GM18861 (cell line): ENCODE data around the gene PIAS4.

ENCODE experiments used
- ATAC-seq: cut with Tn5 transposase; IDR thresholded peaks from one replicate; pipeline ENCODE4 v1.9.1; 2021; ENCODE audit not compliant: unreplicated experiment

PIAS4 gene

DNA sequence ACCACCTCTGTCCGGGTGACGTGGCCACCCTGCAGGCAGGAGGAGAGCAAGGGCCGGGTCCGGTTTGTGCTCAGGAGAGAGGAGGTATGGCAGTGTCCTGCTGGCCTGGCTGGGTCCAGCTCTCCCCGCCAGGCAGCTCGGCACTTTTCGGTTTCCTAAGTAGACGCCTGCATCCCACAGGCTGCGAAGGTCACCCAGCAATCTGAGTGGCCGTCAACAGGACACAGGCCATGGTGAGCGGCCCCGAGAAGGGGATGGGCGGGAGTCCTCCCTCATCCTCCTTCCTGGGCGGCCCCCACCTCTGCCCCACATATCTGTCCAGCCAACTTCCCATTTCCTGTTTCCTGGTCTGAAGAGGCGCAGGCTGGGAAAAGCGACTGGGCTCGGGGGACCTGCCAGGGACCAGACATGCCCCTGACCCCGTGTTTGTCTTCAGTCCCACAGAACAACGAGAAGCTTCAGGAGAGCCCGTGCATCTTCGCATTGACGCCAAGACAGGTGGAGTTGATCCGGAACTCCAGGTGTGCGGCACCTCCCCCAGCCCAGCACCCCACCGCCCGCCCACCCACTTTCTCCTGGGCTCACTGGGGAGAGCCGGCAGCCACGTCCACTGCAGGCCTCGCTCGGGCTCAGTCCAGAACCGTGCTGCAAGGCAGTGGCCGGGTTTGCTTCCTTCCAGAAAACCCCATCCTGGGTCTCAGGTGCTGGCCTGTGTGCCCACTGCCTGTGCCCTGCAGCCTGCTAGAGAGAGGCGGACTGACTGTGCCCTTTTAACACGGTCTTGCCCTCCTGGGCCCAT, 16.3 kb downstream of the PIAS4 start:
- no peak for ATAC-seq

DNA sequence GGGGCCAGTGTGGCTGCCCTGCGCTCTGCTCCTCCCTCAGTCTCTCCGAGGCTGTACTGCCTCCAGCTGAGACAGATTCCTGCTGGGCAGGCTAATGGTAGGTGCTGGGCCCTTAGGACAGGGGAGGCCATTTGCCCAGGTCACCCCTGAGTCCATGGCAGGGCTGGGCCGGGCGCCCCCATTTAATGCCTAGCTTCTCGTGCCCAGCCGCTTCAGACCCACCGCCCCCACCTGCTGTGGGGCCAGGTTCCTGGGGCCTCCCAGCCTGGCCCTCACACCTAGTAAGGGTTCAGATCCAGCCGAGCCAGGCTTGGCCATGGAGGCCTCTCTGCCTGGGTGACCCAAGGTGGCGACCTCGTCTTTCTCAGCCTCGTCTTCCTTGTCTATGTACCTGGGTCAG, 17.8 kb downstream of the PIAS4 start:
- no peak for ATAC-seq

- no peak for ATAC-seq
These were observed 19.6 kb downstream of the PIAS4 start for GRCh38 chr19:4027146-4027545.

GRCh38 chr19:4028334-4029246, 21.1 kb downstream of the PIAS4 start:
- ATAC-seq, result no peak

DNA sequence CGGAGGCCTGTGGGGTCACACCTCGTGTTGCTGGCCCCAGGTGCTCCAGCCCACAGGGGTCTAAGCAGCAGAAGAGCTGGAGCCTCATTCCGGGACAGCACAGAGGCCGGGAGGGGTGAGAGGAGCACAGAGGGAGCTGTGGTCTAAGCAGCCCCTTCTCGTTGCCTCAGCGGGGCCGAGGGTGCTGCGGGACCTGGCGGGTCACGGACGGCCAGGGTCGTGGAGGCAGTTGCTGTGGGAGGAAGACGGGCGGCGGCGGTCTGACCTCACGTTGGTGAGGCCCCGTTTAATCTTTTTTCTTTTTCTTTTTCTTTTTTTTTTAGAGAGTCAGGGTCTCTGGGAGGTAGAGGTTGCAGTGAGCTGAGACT, 21.7 kb downstream of the PIAS4 start:
- ATAC-seq, result no peak

DNA sequence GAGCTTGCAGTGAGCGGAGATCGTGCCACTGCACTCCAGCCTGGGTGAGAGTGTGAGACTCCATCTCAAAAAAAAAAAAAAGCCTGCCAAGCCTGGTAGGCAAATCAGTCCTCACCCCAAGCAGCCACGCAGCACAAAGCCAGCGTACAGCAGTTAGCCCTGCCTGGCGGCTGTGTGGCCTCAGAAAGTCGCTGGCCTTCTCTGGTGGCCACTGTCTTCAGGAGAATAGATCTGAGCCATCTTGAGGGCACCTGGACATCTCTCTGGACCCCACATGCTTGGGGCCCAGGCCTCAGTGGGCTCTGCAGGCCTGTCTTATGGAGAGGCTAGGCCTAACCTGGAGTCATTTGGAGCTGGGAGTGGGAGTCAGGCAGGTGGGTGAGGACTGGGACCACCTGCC, 23.0 kb downstream of the PIAS4 start:
- no peak for ATAC-seq

- no peak for ATAC-seq
These were observed 23.4 kb downstream of the PIAS4 start for GRCh38 chr19:4030981-4031380.

- no peak for ATAC-seq
These were observed 23.9 kb downstream of the PIAS4 start for GRCh38 chr19:4031420-4031819.

DNA sequence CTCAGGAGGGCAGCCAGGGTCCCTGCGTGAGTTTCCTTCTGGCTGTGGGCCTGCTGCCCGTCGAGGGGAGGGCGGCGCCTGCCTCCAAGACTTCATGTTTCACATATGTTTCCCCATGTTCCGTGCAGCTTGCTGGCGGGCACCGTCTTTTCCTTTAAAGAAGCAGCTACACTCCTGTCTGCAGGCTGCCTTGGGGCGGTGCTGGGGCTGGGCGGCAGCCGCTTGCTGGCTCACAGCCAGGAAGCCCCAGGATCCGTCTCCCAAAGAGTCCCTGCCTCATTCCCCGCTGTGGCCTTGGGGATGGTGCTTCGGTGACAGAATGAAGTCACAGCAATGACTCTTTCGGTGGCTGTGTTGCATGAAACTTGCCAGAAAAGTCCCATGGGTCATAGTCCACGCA, 24.9 kb downstream of the PIAS4 start:
- no peak for ATAC-seq

GRCh38 chr19:4033028-4033956, 25.8 kb downstream of the PIAS4 start:
- ATAC-seq, result no peak

- no peak for ATAC-seq
These were observed 26.8 kb downstream of the PIAS4 start for GRCh38 chr19:4034048-4035017.

GRCh38 chr19:4035018-4035566, 27.6 kb downstream of the PIAS4 start:
- no peak for ATAC-seq

DNA sequence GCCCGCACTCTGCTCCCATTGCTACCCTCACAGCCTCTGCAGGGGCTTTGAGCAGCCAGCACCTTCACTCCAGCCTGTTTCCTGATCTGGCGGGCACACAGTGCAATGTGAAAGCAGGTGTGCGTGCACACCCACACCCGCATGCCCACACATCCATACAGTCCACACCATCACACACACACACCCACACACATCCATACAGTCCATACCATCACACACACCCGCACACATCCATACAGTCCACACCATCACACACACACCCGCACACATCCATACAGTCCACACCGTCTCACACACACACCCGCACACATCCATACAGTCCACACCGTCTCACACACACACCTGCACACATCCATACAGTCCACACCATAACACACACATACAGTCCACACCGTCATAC, 28.0 kb downstream of the PIAS4 start:
- no peak for ATAC-seq

DNA sequence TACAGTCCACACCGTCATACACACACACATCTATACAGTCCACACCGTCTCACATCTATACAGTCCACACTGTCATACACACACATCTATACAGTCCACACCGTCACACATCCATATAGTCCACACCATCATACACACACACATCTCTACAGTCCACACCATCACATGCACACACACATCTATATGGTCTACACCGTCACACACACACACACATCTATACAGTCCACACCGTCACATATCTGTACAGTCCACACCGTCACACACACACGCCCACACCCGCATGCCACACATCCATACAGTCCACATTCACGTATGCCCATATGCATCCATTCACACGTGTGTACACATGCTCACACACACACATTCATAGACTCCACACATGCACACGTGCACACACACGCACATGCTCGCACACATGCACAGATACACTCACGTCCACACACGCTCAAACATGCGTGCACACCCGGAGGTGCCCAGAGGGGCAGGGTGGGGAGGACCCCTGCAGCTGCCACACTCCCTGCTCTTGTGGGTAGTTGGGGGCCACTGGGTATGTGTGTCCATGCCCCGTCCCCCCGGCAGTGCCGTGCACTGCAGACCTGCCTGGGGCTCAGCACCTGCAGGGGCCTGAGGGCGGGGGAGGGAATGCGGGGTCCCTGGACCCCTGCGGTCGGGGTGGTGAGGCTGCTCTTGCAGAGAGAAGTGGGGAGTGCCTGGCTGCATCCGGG, 29.2 kb downstream of the PIAS4 start:
- ATAC-seq, result no peak

GRCh38 chr19:4037301-4037949, 29.9 kb downstream of the PIAS4 start:
- no peak for ATAC-seq

GRCh38 chr19:4038057-4038456, 30.5 kb downstream of the PIAS4 start:
- no peak for ATAC-seq

GRCh38 chr19:4038661-4039423, 31.3 kb downstream of the PIAS4 start:
- no peak for ATAC-seq
